DOHH2 (cell line): ENCODE results near the gene ALCAM.

Experiments used
- H3F3A ChIP-seq: fragments of 200-600 bp; sonication (generic), shearing (Covaris generic); 2 replicates; pipeline ENCODE4 v1.6.0; 2016; ENCODE audit warnings: antibody characterized with exemption, mild to moderate bottlenecking; ENCODE audit not compliant: control insufficient read depth, insufficient read depth
- H3K27ac ChIP-seq: fragments of 200-600 bp; sonication (generic); 2 replicates; pipeline ENCODE4 v1.5.1; 2014; ENCODE audit warnings: low read depth, mild to moderate bottlenecking, low read length, moderate library complexity
- H3K27me3 ChIP-seq: fragments of 200-600 bp; sonication (generic); 2 replicates; pipeline ENCODE4 v1.6.1; 2014; ENCODE audit warnings: mild to moderate bottlenecking, low read length, mixed read lengths; ENCODE audit not compliant: control insufficient read depth
- H3K36me3 ChIP-seq: fragments of 200-600 bp; sonication (generic); 2 replicates; pipeline ENCODE4 v1.6.1; 2014; ENCODE audit warnings: mild to moderate bottlenecking, low read length, moderate library complexity, mixed read lengths; ENCODE audit not compliant: control insufficient read depth
- H3K4me1 ChIP-seq: fragments of 200-600 bp; sonication (generic); 2 replicates; pipeline ENCODE4 v1.6.1; 2014; ENCODE audit warnings: mild to moderate bottlenecking, low read length, mixed read lengths; ENCODE audit not compliant: control insufficient read depth
- H3K4me2 ChIP-seq: fragments of 200-600 bp; sonication (generic); 2 replicates; pipeline ENCODE4 v1.6.0; 2014; ENCODE audit warnings: mild to moderate bottlenecking, low read length, moderate library complexity
- H3K4me3 ChIP-seq: fragments of 200-600 bp; sonication (generic); 2 replicates; pipeline ENCODE4 v1.5.1; 2014; ENCODE audit warnings: mild to moderate bottlenecking, low read length, mixed read lengths
- H3K79me2 ChIP-seq: fragments of 200-600 bp; sonication (generic); 2 replicates; pipeline ENCODE4 v1.6.1; 2014; ENCODE audit warnings: mild to moderate bottlenecking, low read length, mixed read lengths; ENCODE audit not compliant: control insufficient read depth
- H3K9me2 ChIP-seq: fragments of 200-600 bp; sonication (generic); replicated peaks from 2 replicates; pipeline ENCODE4 v1.6.1; 2014; ENCODE audit warnings: mild to moderate bottlenecking, low read length, mixed read lengths; ENCODE audit not compliant: control insufficient read depth
- H3K9me3 ChIP-seq: fragments of 200-600 bp; sonication (generic); 2 replicates; pipeline ENCODE4 v1.6.1; 2014; ENCODE audit warnings: antibody characterized with exemption, low read length, mixed read lengths; ENCODE audit not compliant: control insufficient read depth, insufficient read depth
- H4K20me1 ChIP-seq: fragments of 200-600 bp; sonication (generic); 2 replicates; pipeline ENCODE4 v1.6.0; 2014; ENCODE audit warnings: low read depth, mild to moderate bottlenecking, antibody characterized with exemption, low read length, moderate library complexity; ENCODE audit not compliant: control insufficient read depth, insufficient read depth
- EZH2phosphoT487 ChIP-seq: fragments of 200-600 bp; sonication (generic); IDR thresholded peaks from 2 replicates; pipeline ENCODE4 v1.6.1; 2017; ENCODE audit warnings: borderline replicate concordance, mild to moderate bottlenecking, antibody characterized with exemption, low read length, moderate library complexity, mixed read lengths
- TF ChIP-seq, protein P1 (sequence below): fragments of 200-600 bp; sonication (generic); IDR thresholded peaks from one replicate; pipeline ENCODE4 v1.5.1; 2014; ENCODE audit warnings: antibody characterized with exemption, mild to moderate bottlenecking, low read depth, low read length; ENCODE audit not compliant: poor library complexity, severe bottlenecking

The ALCAM gene

DNA sequence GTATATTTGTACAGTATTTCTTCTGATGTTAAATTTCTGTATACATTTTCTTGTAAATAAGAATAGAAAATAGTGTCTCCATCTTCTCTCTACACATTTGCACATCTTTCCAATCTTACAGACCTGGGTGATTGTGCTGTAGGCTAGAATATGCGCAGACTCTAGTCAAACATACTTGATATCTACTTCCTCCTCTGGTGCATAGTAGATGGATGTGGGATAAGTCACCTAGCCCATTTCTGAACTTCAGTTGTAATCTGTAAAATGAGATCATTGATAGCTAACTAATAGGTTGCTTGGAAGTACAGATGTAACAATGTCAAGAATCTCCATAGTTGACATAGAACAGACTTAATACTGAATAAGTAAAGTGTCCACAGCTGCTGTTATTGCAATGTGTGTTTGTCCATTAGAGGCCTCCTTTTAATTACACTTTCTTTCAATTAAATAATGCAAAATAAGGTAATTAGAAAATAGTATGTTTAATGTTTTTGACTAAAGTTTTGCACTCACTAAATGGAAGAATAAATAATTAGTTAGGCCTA is 46.7 kb downstream of the ALCAM start:
- Histone ChIP-seq H3K4me3 (no peak overlapping the region), H3K27ac (no peak overlapping the region), H3K79me2 (no peaks in the 10 kb centered on the region), H3K4me2 (no peak overlapping the region), H4K20me1 (no peaks in the 10 kb centered on the region), H3F3A (no peaks in the 10 kb centered on the region), H3K9me2 (no peaks in the 10 kb centered on the region), H3K4me1 (peaks cover 12% of the 10 kb centered on the region), H3K9me3 (no peaks in the 10 kb centered on the region), H3K27me3 (no peaks in the 10 kb centered on the region), H3K36me3 (no peaks in the 10 kb centered on the region)
- no peak for TF ChIP-seq EZH2phosphoT487
- TF ChIP-seq, protein P1, sequence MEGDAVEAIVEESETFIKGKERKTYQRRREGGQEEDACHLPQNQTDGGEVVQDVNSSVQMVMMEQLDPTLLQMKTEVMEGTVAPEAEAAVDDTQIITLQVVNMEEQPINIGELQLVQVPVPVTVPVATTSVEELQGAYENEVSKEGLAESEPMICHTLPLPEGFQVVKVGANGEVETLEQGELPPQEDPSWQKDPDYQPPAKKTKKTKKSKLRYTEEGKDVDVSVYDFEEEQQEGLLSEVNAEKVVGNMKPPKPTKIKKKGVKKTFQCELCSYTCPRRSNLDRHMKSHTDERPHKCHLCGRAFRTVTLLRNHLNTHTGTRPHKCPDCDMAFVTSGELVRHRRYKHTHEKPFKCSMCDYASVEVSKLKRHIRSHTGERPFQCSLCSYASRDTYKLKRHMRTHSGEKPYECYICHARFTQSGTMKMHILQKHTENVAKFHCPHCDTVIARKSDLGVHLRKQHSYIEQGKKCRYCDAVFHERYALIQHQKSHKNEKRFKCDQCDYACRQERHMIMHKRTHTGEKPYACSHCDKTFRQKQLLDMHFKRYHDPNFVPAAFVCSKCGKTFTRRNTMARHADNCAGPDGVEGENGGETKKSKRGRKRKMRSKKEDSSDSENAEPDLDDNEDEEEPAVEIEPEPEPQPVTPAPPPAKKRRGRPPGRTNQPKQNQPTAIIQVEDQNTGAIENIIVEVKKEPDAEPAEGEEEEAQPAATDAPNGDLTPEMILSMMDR = no peak

DNA sequence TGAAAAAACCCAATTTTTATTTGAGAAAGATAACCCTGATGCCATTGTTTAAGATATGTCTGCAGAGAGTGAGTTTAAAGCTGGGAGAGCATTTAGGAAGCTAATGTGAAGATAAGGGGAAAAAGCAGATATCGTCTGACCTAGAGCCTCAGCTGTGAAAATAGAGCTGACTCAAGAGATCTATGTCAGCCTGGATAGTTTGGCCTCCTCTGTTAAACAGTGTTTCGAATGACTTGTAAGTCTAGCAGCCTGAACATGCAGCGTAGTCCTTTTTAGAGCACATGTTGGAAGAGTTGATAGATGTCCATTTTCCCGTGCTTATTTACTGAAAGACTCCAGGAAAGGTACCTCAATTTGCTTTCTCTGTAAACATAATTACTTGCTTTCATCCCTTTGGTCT is 48.1 kb downstream of the ALCAM start:
- H3K36me3 ChIP-seq = no peaks in the 10 kb centered on the region
- H3K4me2 ChIP-seq = no peak overlapping the region
- H3K27ac ChIP-seq = no peak overlapping the region
- no peaks in the 10 kb centered on the region for H3K79me2 ChIP-seq
- H3K4me1 ChIP-seq = peaks cover 12% of the 10 kb centered on the region
- H3K9me3 ChIP-seq = no peaks in the 10 kb centered on the region
- H3K4me3 ChIP-seq = no peak overlapping the region
- H4K20me1 ChIP-seq = no peaks in the 10 kb centered on the region
- H3K9me2 ChIP-seq = no peaks in the 10 kb centered on the region
- no peaks in the 10 kb centered on the region for H3K27me3 ChIP-seq
- TF ChIP-seq, protein P1 = no peak
- TF ChIP-seq EZH2phosphoT487 = no peak
- no peaks in the 10 kb centered on the region for H3F3A ChIP-seq

DNA sequence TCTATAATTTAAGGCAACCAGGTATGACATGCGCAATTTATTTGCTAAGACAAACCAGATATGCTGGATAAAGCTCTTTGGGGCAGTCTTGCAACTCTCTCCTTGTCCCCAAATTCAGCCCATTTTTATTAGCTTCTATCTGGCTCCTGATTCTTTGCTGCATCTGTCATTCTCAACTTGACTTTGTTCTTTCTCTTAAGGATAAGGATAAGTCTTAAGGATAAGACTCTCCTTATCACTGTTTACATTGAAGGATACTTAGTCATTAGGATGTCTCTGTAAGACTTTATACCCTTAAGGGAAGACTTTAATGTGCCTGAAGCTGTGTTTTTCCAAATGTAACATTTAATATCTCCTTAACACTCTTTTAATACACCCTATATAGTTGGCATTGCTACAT is 49.2 kb downstream of the ALCAM start:
- Histone ChIP-seq H3K9me3 (no peaks in the 10 kb centered on the region), H3K36me3 (no peaks in the 10 kb centered on the region), H3K27ac (no peak overlapping the region), H3K4me3 (no peak overlapping the region), H3K79me2 (no peaks in the 10 kb centered on the region), H3K4me2 (no peak overlapping the region), H3F3A (no peaks in the 10 kb centered on the region), H4K20me1 (no peaks in the 10 kb centered on the region), H3K27me3 (no peaks in the 10 kb centered on the region), H3K9me2 (no peaks in the 10 kb centered on the region), H3K4me1 (peaks cover 12% of the 10 kb centered on the region)
- TF ChIP-seq, protein P1 = no peak
- TF ChIP-seq EZH2phosphoT487 = no peak
